Measurements from ENCODE around the gene TRABD2B.

The TRABD2B gene

GRCh38 chr1:47997289-47998200 is at the start of gene TRABD2B:
Gene TRABD2B, minus strand, starts transcription at chr1:47997385.
- H3K4me3 ChIP-seq (ENCODE audit: low read length) = peak within 1 kb of the TSS; percentile 54
- H3K9me3 ChIP-seq (ENCODE audit: low read length) = peaks cover 3% of the 10 kb centered on the region
- H2AFZ ChIP-seq (ENCODE audit: low read depth, low read length) = peak within 1 kb of the TSS; percentile 30
- no peaks in the 10 kb centered on the region for H3K36me3 ChIP-seq (ENCODE audit: insufficient read depth, low read length)
- H3K27me3 ChIP-seq (ENCODE audit: insufficient read depth, low read length) = peaks cover 57% of the 10 kb centered on the region
- no peaks in the 10 kb centered on the region for H3K4me1 ChIP-seq (ENCODE audit: insufficient read depth, low read length)

DNA sequence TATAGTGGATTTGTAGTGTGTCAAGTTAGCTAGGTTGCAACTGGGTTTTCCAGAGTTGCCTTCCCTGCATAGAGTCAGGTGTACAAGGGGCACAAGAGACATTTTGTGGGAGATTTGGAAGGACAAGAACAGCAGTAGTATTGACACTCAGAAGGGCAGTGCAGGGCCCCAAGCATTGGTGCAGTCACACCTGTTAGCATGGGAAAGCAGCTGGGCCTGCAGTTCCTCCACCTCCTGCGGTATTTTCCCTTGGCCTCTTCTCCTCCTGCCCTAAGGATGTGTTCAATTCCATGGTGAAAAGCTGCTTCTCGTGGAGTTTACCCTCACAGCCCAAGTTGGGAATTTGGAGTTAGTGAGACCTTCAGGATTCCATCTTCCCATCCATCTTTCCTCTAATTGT is 47.1 kb upstream of the TRABD2B start:
- Histone ChIP-seq H3K27me3 (ENCODE audit: insufficient read depth, low read length) (peaks cover 11% of the 10 kb centered on the region), H2AFZ (ENCODE audit: low read depth, low read length) (no peak overlapping the region), H3K36me3 (ENCODE audit: insufficient read depth, low read length) (no peaks in the 10 kb centered on the region), H3K4me1 (ENCODE audit: insufficient read depth, low read length) (no peaks in the 10 kb centered on the region), H3K4me3 (ENCODE audit: low read length) (no peak overlapping the region), H3K9me3 (ENCODE audit: low read length) (no peaks in the 10 kb centered on the region)

DNA sequence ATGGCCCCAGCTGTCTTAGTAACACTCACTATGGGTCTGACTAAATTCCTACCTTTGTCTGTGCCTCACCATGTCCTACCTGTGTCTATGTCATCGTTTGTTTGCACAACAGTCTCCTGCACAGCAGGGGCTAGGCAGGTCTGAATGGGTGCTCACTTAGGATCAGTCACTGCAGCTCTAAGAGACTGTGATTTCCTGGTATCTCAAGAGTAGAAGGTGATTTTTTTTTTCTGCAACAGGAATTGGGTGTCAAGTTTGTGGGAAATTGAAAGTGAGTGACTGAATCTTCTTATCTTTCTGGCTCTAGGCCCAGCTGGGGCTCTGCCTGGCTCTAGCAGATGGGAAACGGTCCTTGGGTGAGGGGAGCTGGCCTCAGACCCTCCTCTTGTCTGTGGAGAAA is 46.4 kb upstream of the TRABD2B start:
- Histone ChIP-seq H2AFZ (ENCODE audit: low read depth, low read length) (no peak overlapping the region), H3K4me1 (ENCODE audit: insufficient read depth, low read length) (no peaks in the 10 kb centered on the region), H3K9me3 (ENCODE audit: low read length) (no peaks in the 10 kb centered on the region), H3K4me3 (ENCODE audit: low read length) (no peak overlapping the region), H3K36me3 (ENCODE audit: insufficient read depth, low read length) (no peaks in the 10 kb centered on the region), H3K27me3 (ENCODE audit: insufficient read depth, low read length) (peaks cover 6% of the 10 kb centered on the region)

DNA sequence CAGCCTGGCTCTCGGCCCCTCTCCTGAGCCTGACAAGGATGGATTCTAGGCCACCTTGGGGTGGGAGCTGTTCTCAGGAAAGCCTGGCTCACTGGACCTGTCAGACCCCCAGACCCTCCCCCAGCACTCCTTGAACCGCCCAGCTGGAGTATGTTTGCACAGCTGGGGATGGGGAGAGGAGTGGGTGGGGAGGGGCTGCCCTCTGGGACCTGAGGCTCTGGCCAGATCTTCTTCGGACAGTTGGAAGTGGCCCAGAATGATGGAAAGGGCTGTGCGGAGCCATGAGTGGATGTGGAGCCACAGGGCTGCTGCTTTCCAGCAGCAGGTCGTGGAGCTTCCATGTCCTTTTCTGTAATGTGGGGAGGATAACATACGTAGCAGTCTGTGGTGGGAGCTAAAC is 43.0 kb upstream of the TRABD2B start:
- Histone ChIP-seq H3K27me3 (ENCODE audit: insufficient read depth, low read length) (no peaks in the 10 kb centered on the region), H3K4me1 (ENCODE audit: insufficient read depth, low read length) (no peaks in the 10 kb centered on the region), H3K4me3 (ENCODE audit: low read length) (no peak overlapping the region), H3K9me3 (ENCODE audit: low read length) (no peaks in the 10 kb centered on the region), H3K36me3 (ENCODE audit: insufficient read depth, low read length) (no peaks in the 10 kb centered on the region), H2AFZ (ENCODE audit: low read depth, low read length) (no peak overlapping the region)

DNA sequence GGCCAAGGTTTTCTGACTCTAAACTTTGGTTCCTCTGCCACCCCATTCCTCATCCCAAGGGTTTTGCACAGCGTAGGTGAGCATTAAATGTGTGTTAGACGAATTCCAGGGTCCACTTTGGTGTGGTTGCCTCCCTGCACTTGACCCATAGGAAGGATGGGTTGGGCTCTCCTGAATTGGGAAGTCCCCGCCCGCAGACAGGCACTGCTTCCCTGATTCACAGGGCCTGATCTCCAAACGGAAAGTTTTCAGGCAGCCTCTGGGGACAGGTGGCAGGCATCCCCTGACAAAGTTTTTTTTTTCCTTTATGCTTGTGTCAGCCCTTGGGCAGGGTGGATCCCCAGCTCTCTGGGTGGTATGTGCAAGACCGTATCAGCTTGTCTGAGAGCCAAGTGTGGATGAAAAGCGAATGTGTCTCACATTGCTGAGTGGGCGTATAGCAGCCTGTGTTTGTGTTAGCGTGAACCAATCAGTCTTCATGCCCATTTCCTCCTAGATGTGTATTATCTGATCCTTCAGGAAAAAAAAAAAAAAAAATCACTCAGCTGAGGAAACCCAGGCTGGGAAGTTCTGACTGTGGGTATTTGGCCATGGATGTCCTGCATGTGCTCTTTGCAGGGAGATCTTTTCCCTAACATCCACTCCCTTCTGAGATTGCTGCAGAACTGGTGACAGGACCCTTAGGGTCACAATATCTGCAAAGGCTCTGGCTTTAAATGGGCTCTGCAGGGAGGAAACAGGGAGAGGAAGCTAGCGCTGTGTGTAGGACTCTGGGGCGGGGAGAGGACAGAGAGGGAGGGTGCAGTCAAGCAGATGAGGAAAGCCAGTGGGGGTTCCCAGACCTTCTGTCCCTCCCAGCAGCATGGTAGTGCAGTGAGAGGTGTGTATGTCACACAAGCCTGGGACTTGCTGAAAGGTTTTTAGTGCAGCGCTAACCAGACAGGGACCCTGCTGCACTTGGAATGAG is 42.2 kb upstream of the TRABD2B start:
- no peaks in the 10 kb centered on the region for H3K27me3 ChIP-seq (ENCODE audit: insufficient read depth, low read length)
- no peaks in the 10 kb centered on the region for H3K9me3 ChIP-seq (ENCODE audit: low read length)
- no peaks in the 10 kb centered on the region for H3K4me1 ChIP-seq (ENCODE audit: insufficient read depth, low read length)

DNA sequence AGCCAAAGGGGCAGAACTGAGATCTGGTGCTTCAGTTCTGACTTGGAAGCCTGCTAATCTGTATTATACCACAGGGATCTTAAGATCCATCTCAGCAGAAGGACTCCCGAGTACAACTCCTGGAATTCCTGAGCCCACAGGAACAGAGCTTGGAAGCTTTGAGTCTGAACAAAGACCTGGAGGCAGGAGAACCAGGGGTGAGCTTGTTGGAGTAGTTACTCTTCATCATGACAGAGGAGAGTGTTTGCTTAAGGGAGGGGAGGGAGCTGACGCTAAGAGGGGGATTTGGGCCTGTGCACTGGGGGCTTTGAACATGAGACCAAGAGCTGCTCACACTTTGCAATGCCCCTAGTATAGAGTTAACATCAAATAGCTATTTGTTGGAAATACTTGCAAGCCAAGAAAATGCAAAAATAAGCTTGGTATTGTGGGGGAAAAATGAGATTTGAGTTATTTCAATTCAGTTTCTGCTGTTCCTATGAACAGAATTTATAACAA is 41.1 kb upstream of the TRABD2B start:
- no peaks in the 10 kb centered on the region for H3K4me1 ChIP-seq (ENCODE audit: insufficient read depth, low read length)
- H3K36me3 ChIP-seq (ENCODE audit: insufficient read depth, low read length) = no peaks in the 10 kb centered on the region
- H2AFZ ChIP-seq (ENCODE audit: low read depth, low read length) = no peak overlapping the region
- no peak overlapping the region for H3K4me3 ChIP-seq (ENCODE audit: low read length)
- no peaks in the 10 kb centered on the region for H3K27me3 ChIP-seq (ENCODE audit: insufficient read depth, low read length)
- H3K9me3 ChIP-seq (ENCODE audit: low read length) = no peaks in the 10 kb centered on the region

More for the DNA sequence above, 42.2 kb upstream of the TRABD2B start:
- Histone ChIP-seq H2AFZ (ENCODE audit: low read depth, low read length) (no peak overlapping the region), H3K36me3 (ENCODE audit: insufficient read depth, low read length) (no peaks in the 10 kb centered on the region), H3K4me3 (ENCODE audit: low read length) (no peak overlapping the region)

DNA sequence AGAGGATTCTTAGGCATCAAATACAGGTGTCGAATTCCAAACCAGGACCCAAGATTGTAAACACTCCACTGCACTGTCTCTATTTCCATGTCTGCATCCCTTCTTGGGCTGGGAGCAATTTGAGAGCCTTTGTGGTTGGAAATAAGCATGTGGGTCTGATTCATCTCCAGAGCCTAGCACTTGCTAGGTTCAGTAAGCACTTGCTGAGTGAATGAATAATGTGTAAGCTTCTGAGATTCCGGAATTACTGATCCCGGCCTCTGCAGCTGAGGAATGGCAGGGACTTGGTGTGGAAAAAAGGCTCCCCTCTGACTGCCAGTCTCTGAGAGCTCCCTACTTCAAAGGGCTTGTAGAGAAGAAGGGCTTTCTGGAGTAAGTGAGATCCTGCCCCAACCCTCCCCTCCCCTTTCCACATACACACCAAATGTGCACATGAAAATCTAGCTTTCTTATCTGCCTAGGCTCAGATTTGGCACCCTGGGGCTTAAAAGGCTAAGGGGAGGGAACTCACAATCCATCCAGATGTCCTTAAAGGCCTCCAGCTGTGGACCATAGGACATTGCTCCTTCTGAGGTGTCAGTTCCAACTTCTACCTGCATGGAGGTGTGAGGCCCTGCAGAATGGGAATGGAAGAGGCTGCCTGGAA is 39.6 kb upstream of the TRABD2B start:
- H3K36me3 ChIP-seq (ENCODE audit: insufficient read depth, low read length) = no peaks in the 10 kb centered on the region
- H2AFZ ChIP-seq (ENCODE audit: low read depth, low read length) = no peak overlapping the region
- no peaks in the 10 kb centered on the region for H3K4me1 ChIP-seq (ENCODE audit: insufficient read depth, low read length)
- H3K27me3 ChIP-seq (ENCODE audit: insufficient read depth, low read length) = no peaks in the 10 kb centered on the region
- no peak overlapping the region for H3K4me3 ChIP-seq (ENCODE audit: low read length)
- H3K9me3 ChIP-seq (ENCODE audit: low read length) = no peaks in the 10 kb centered on the region

GRCh38 chr1:48035371-48036141 is 38.4 kb upstream of the TRABD2B start:
- no peaks in the 10 kb centered on the region for H3K9me3 ChIP-seq (ENCODE audit: low read length)
- H2AFZ ChIP-seq (ENCODE audit: low read depth, low read length) = no peak overlapping the region
- no peaks in the 10 kb centered on the region for H3K36me3 ChIP-seq (ENCODE audit: insufficient read depth, low read length)
- no peaks in the 10 kb centered on the region for H3K4me1 ChIP-seq (ENCODE audit: insufficient read depth, low read length)
- no peak overlapping the region for H3K4me3 ChIP-seq (ENCODE audit: low read length)
- H3K27me3 ChIP-seq (ENCODE audit: insufficient read depth, low read length) = no peaks in the 10 kb centered on the region

DNA sequence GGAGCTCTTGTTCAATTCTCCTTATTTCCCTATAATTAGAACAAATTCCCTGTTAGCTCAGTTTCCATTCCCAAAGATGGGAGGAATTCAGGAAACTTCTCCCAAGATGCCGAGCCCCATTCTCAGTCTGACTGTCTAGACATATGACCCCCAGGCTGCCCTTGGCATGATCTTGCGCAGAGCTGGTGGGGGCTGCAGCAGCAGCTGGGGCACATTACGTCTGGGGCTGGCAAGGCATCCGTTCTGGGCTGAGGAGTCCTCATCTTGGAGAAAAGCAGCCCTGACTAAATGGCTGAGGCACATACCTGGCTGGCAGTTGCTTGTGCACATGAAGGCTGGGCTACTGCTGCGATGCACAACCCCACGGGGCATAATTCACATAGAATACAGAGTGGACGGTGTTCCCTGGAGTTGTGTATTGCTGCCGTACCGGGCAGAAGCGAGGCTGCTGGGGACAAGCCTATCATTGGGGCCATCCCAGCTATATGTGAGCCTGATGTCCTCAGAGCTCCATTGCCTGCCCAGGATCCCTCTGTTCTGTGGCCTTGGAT is 36.4 kb upstream of the TRABD2B start:
- H3K4me3 ChIP-seq (ENCODE audit: low read length) = no peak overlapping the region
- H3K4me1 ChIP-seq (ENCODE audit: insufficient read depth, low read length) = no peaks in the 10 kb centered on the region
- H3K27me3 ChIP-seq (ENCODE audit: insufficient read depth, low read length) = no peaks in the 10 kb centered on the region
- H3K36me3 ChIP-seq (ENCODE audit: insufficient read depth, low read length) = no peaks in the 10 kb centered on the region
- H2AFZ ChIP-seq (ENCODE audit: low read depth, low read length) = no peak overlapping the region
- H3K9me3 ChIP-seq (ENCODE audit: low read length) = no peaks in the 10 kb centered on the region

DNA sequence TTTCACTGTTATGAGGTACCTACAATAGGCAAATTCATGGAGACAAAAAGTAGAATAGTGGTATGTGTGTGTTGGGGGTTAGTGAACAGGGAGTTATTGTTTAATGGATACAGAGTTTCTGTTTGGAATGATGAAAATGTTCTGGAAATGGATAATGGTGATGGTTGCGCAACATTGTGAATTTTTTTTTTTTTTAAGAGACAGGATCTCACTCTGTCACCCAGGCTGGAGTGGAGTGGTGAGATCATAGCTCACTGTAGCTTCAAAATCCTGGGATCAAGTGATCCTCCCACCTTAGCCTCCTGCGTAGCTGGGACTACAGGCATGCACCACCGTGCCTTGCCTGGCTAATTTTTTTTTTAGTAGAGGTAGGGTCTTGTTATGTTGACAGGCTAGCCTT is 34.5 kb upstream of the TRABD2B start:
- H3K27me3 ChIP-seq (ENCODE audit: insufficient read depth, low read length) = no peaks in the 10 kb centered on the region
- no peaks in the 10 kb centered on the region for H3K36me3 ChIP-seq (ENCODE audit: insufficient read depth, low read length)
- H3K4me1 ChIP-seq (ENCODE audit: insufficient read depth, low read length) = no peaks in the 10 kb centered on the region
- no peak overlapping the region for H2AFZ ChIP-seq (ENCODE audit: low read depth, low read length)
- no peaks in the 10 kb centered on the region for H3K9me3 ChIP-seq (ENCODE audit: low read length)
- no peak overlapping the region for H3K4me3 ChIP-seq (ENCODE audit: low read length)

GRCh38 chr1:48030696-48031365 is 33.6 kb upstream of the TRABD2B start:
- no peak overlapping the region for H3K4me3 ChIP-seq (ENCODE audit: low read length)
- H3K36me3 ChIP-seq (ENCODE audit: insufficient read depth, low read length) = no peaks in the 10 kb centered on the region
- H2AFZ ChIP-seq (ENCODE audit: low read depth, low read length) = no peak overlapping the region
- H3K9me3 ChIP-seq (ENCODE audit: low read length) = no peaks in the 10 kb centered on the region
- no peaks in the 10 kb centered on the region for H3K27me3 ChIP-seq (ENCODE audit: insufficient read depth, low read length)
- no peaks in the 10 kb centered on the region for H3K4me1 ChIP-seq (ENCODE audit: insufficient read depth, low read length)
